HG03565 (cell line): ENCODE results near the gene CDC42EP4.
A peak's percentile ranks its signal among the peaks of the same experiment; 100 is the strongest.

Experiments
- ATAC-seq: cut with Tn5 transposase; IDR thresholded peaks from one replicate; pipeline ENCODE4 v1.9.1; 2021; ENCODE audit warnings: mild to moderate bottlenecking, moderate library complexity; ENCODE audit not compliant: unreplicated experiment

CDC42EP4 gene, protein sequence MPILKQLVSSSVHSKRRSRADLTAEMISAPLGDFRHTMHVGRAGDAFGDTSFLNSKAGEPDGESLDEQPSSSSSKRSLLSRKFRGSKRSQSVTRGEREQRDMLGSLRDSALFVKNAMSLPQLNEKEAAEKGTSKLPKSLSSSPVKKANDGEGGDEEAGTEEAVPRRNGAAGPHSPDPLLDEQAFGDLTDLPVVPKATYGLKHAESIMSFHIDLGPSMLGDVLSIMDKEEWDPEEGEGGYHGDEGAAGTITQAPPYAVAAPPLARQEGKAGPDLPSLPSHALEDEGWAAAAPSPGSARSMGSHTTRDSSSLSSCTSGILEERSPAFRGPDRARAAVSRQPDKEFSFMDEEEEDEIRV

DNA sequence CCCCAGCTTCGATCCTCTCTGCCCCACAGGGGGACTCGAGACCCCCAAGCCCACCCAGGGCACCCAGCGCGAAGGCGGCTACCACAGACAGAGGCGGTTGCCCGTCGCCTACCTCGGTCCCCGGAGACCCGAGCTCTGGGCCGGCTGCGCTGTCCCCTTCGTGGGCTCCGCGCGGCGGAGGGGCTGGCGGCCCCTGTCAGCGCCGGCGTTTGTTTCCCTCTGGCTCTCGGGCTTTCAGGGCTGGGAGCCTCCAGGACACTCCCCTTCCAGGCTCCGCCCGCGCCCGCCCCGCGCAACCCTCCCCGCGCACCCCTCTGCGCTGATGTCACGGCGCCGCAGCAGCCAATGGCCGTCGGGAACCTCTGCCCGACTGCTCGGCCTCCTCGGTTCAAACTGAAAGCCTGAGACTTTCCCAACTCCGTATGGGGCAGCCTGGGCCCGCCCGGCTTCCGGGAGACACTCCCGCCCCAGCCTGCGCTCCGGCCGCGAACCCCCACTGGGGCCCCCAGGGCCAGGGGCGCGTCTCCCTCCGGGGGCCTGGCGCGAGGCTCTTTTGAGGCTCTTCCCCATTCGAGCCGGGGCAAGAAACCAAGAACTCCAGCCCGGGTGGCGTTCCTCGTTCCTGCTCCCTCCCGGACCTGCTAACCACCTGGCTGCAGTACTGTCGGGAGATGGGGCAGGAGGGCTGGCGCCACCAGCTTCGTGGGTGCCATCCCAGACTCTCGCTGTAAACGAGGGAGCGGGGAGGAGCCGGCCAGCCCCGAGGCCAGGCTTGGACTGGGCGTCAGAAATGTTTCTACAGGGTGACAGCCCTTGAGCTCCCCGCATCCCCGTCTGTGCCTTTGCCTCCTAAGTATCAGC, at the start of gene CDC42EP4:
Gene CDC42EP4, minus strand, starts transcription at position 221 of the 861 bp plus-strand sequence. CDS start 25,501 bp downstream, outside the sequence.
- peak; percentile 80 for ATAC-seq

DNA sequence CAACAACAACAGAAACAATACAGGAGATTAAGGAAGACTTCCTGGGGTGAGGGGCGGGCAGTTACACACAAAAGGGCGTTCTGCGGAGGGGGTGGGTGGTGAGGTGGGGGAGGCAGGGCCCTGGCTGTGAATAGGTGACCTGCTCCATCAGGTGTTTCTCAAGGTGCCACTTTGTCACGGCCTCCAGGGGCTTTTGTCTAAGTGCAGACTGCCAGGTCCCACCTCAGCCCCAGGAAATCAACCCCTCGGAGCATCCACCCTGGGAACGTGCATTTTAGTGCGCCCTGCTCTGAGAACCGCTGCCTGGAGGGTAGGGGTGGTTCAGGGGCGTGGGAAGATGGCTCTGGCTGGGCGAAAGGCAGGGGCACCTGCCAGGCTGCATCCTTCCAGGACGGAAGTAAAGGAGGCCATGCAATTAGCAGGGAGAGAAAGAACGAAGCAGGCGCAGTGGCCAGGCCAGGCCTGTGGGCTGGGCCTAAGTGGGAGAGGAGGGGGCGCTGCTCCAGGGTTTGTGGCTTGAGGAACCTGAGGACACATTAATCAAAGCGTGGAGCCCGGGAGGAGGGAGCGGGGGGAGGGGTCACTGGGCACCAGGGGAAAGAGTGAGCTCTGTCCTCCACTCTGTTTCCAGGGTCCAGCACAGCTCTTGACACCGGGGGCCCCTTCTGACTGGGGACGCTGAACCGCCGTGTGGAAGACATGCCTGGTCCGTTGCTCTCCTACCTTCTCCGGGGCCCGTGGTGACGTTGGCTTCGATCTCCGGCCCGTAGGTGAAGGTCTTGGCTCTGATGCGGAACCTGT, 49.4 kb upstream of the CDC42EP4 start:
- ATAC-seq = no peak

DNA sequence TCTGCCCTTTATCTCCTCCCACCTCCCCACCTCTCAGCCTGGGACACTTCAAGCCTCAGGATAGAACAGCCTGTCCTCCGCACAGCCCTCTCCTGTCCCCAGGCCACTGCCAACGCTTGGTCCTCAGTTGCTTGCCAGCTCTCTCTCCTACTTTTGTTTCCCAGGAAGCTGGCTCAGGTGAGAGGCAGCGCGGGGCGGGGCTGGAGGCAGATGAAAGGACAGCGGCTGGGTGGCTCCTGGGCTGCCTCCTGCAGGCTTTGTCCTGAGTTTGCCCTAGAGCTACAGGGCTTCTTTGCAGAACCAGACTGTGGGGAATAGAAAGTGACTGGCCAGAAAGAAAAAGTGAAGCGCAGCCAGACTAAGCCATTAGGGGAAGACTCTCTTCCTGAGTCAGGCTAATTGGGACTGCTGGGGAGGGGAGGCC, 48.2 kb upstream of the CDC42EP4 start:
- no peak for ATAC-seq

DNA sequence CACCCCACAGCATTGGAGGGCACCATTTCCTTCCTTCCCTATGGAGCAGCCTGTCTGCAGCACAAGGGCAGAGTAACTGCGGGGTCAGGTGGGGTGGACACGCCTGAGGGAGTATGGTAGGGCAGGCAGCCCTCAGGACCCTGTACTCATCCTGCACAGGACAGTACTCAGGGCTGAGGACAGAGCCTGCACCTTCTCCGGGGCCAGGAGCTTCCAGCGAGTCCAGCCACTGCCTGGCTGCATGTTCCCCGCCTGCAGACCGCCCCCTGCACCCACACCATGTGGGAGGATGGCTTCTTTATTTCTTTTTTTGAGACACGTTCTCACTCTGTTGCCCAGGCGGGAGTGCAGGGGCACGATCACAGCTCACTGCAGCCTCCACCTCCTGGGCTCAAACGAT, 47.6 kb upstream of the CDC42EP4 start:
- ATAC-seq = no peak

DNA sequence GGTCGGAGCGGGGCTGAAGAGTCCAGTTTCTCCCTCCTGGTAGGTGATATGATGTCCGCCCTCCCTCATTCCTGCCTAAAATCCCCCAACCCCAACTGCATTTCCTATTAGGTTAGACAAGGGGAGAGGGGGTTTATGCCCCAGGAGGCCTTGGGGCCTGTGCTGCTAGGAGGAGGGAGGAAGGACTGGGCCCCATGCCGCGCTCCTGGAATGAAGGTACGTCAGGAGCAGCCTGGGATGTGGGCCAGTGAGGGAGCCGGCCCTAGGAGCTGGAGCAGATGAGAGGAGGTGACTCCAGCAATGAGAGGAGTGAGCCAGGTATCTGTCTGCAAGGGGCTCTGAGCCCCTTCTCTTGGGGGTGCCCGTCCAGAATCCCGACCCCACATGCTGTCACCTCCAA, 46.9 kb upstream of the CDC42EP4 start:
- no peak for ATAC-seq

DNA sequence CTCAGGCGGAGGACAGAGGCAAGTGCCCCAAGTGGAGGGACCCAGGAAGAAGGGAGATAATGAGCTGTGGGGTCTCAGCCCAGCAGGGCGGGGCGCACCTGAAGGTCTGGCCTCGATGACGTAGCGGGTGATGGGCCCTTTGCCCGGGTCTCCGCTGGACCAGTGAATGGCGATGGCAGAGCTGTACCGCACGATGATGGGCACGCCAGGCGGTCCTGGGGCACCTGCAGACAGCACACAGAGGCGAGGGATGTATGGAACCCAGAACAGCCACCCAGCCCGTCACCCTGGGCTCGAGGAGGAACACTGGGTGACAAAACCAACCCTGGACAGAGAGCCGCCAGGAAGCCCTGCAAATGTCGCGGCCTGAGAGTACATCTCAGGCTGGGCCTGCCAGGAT, 46.2 kb upstream of the CDC42EP4 start:
- ATAC-seq = no peak

DNA sequence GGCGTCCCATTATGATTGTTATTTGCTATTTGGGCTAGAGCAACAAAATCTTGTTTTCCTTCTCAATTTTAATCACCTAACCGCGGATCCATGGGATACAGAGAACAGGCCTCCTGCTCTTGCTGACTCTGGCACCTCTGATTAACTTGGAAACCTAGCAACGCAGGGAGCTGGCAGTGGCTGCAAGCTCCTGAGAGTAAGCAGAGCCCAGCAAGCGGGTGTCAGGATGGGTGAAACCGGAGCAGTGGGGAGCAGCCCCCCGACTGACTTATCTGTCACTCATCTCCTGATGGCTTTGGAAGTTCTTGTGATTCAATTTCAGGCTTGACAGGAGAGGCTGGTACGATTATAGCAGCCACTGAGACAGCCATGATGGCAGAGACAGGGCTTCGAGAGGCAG, 45.5 kb upstream of the CDC42EP4 start:
- ATAC-seq = no peak

DNA sequence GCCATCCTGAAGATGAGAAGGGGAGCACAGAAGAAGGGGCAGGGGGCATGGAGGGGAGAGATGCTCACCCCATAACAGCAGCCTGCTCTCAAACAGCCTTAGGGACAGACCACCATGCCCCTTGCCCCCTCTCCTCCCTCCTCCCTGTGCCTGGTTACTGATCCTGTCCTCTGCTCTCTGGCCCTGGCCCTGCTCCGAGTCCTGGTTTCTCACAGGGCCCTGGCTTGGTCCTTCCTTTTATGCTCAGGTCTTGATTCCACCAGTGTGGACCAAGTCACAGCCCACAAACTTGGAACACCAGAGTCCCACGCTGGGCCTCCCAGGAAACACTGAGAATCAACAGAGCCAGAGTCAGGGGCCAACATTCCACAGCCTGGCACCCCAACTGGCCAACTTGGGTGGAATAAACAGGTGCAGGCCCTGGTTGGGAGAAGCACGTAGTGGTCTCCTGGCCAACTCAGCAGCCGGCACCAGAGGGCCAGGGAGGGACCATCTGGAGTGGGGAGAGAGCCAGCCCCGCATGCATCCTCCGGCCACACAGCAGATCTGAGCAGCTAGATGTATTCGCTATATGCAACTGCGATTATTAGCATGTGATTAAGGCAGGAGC, 44.9 kb upstream of the CDC42EP4 start:
- ATAC-seq = no peak

DNA sequence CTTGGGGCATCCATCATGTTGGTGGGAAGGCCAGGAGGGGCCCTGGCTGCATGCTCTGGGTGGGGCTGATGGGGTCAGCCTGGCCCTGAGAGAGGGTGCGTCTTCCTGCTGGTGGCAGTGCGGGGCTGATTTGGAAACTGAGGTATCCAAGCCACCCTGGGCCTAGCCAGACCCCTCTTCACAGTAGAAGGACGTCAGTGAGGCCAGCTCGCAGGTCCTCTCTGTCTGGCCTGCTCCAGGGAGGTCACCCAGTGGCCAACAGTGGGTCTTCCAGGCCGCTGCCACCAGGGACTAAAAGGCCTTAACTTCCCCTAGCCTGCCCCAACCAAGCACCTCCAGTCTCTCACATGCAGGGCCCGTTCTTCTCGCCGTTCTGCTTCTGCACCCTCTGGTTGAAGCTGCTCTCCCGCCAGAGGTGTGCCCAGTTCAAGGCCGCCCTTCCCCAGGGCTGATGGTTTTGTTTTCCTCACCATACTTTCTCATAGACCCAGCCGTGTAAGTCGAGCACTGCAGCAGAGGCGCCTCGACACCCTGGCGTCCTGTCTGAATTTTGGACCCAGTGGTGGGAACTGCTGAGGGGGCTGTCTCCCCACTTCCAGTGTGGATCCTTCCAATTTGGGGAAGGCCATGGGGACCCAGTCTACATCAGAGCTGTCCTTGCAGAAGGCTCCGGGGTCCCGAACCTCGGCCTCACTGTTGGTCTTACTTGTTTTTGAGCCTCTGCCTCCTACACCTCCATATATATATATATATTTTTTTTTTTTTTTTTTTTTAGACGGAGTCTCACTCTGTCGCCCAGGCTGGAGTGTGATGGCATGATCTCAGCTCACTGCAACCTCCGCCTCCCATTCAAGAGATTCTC, 42.9 kb upstream of the CDC42EP4 start:
- no peak for ATAC-seq

DNA sequence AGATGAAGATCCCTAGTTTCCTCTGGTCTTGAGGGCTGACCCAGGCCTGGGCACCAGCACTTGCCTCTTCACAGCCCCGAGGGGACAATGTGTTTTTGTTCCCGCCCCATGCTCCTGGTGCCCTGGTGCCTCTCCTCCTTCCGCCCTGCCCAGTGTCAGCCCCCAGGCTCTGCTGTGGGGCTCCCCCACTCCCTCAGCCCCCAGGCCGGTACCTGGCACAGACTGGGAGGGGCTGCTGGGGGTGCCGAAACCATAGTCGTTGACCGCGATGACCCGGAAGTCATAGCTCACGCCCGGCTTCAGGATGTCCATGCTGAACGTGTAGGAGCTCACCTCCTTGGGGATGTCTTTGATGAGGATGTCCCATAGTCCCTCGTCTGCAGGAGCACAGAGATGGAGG, 40.5 kb upstream of the CDC42EP4 start:
- no peak for ATAC-seq

DNA sequence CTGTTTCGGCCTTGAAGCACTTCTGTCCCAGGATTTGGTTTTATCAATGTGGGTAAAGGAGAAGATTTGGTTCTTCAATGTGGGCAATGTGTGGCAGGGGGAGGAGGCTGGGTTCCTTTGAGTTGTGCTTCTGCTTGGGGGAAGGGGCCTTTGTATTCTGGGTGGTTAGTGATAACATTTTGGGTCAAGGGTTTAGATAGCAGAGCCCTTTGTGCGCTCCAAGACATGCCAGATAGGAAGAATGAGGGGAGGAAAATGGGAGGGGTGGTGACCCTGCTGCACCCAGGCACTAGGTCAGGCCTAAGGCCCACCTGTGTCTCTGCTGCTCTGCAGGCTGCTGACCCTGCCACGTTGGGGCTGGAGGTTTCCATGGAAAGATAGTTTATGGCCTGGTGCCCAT, 40.0 kb upstream of the CDC42EP4 start:
- ATAC-seq = no peak

DNA sequence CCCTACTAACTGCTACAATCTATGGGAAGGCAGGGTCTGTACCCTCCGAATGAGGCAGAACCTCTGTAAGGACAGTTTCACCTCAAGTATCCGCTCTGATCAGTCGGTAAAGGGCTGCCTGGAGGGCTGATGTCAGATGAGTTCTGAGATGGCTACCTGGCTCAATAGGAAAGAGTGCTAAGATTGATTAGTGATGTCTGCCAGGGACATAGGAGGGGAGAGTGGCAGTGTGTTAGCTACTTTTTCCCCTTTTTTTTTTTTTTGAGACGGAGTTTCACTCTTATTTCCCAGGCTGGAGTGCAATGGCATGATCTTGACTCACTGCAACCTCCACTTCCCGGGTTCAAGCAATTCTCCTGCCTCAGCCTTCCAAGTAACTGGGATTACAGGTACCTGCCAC, 39.1 kb upstream of the CDC42EP4 start:
- ATAC-seq = no peak

DNA sequence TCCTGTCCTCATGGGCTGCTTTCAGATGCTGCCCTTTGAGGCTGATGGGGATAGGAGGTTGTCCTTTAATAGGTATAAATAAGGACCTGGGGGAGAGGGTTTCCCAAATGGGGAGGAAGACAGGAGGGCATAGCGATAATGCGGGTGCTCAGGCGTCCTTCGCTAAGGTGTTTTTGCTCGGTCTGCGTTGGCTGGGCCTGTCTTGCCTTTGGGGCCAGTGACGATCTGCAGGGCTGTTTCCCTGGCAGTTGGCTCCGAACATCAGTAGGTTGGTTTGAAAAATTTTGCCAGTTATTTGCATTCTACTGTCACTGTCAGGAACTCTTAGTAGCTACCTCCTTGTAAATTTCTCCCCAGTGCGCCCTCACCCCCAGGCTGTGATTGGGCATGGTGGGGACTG, 37.8 kb upstream of the CDC42EP4 start:
- no peak for ATAC-seq

DNA sequence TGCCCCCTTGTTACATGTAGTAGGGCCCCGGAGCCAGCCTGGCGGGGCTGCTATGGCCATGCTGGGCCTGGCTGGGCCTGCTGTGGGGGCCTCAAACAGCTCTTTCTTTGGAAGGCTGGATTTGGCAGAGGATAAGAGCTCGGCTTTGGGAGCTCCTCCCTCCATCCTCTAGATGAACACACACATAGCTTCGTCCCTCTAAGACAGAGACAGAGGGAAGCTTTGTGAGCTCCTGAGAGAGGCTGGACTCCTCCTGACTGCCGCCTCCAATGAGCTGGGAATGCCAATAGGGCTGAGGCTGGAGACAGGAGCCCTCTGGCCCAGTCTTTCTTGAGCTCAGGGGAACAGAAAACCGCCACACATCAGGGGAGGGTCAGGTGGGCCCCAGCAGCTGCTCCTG, 37.3 kb upstream of the CDC42EP4 start:
- no peak for ATAC-seq

DNA sequence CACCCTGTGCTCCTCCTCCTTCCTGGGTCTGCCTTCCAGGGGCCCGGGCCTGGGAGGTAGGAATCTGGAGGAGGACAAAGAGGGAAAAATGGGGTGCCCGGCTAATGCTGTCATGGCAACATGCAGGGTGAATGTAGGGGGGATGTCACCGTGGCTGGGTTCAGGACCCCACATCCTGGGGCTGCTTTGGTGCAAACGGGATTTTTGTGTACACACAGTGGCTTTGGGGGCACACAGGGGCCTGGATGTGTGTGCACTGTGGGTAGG, 37.0 kb upstream of the CDC42EP4 start:
- ATAC-seq = no peak

DNA sequence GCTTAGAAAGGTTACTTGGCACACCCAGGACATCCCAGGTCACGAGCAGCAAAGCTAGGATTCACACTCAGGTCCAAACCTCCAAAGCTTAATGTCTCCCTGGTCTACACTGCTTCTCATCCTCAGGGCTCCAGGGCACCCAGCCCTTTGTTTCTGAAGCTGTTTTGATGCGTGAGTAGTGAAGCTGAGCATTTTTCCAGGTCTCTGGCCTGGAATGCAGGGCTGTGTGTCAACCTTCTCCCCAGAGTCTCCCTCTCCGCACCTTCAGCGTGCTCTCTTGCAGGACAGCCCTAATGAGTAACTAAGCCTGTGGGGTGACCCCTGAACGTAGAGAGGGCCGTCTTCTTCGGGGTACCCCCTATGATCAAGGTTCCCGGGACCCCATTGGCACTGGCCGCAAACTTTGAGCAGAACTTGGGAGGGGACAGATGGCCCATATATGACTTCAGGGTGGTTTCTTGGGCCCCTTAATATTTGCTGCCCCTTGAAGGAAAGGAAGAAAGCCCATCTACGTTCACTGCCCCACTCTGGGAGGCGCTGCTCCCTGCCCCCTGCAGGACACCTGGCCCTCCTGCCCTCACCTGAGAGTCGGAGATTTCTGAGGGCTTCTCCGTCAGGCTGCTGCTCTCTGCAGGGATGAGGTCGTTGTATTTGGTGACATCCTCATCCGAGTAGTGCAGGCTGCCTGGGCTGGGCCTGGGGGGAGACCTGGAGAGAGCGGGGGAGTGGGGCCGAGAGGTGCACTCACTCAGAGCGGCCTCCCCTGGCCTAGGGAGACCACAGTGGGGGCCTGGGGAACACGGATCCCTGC, 36.4 kb upstream of the CDC42EP4 start:
- ATAC-seq = no peak

DNA sequence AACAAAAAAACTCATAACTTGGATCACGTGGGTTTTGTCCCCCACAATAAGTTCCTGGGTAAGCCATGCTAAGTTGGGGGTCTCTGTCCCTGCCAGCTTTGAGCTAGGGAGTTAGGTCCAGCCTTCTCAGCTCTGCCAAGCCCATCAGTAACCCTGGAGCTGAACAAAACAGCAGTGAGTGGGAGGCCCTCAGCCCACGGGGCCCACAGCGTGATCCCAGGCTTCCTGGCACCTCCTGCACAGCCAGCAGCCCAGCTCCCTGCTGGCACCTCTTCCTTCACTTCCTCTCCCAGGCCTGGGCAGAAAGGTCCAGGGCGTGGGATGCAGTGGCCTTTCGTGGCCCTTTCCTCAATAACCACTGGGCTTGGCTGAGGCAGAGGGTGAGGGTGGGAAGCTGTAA, 35.5 kb upstream of the CDC42EP4 start:
- no peak for ATAC-seq

DNA sequence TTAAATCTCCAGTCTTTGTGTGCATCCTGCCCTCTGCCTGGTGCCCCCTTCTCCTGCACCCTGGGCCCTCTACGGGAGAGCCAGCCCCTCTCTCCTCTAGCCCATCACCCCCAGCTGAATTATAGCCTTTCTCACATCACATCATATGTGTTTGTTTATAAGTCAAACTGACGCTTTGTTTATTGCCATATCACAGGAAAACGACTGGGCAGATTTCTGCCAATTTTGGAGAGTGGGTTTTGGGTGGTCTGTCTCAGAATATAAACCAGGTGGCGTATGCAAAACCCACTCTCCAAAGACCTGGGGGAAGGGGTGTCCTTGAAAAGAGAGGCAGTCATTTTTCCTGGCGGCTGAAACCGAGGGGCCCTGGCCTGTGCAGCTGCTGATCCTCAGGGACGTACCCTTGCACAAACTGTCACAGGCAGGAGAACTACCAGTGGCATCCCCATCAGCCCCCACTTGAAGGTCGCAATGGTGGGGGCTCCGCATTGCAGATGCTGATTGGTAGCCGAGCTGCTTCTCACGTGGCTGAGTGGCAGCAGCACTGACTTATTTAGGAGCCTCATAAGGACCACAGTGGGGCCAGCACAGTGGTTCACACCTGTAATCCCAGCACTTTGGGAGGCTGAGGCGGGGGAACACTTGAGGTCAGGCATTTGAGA, 34.8 kb upstream of the CDC42EP4 start:
- no peak for ATAC-seq
